Calu3 (cell line): ENCODE measurements around the gene ASXL1. TPM values are rescaled to one million over a fixed set of nuclear protein-coding genes. Genes with fewer than 3 reads are reported as not detected.

Experiments used
- BruUV-seq: library from RNA; stranded (reverse); fragments of 400-500 nt; replicated peaks from 2 replicates; lab custom pipeline; 2021; lab: Mats Ljungman, UMichigan
- CTCF ChIA-PET: fragments of 300-600 bp; sonication (Branson Sonifier 250); formaldehyde crosslinking; loops from one replicate; lab custom pipeline; 2022; ENCODE audit warnings: antibody characterized with exemption; lab: Charles Lee
- DNase-seq: peaks from one replicate; pipeline ENCODE4 v3.0.0; 2022
- H3K27ac Mint-ChIP-seq: one replicate; pipeline ENCODE4 v1.8.0; 2022; ENCODE audit warnings: mixed read lengths; ENCODE audit not compliant: unreplicated experiment
- H3K27me3 Mint-ChIP-seq: one replicate; pipeline ENCODE4 v1.8.0; 2022; ENCODE audit warnings: mixed read lengths; ENCODE audit not compliant: unreplicated experiment
- H3K36me3 Mint-ChIP-seq: one replicate; pipeline ENCODE4 v1.8.0; 2022; ENCODE audit warnings: mild to moderate bottlenecking, moderate library complexity, mixed read lengths; ENCODE audit not compliant: insufficient read depth, unreplicated experiment
- H3K4me1 Mint-ChIP-seq: one replicate; pipeline ENCODE4 v1.8.0; 2022; ENCODE audit warnings: mild to moderate bottlenecking, low read depth, mixed read lengths; ENCODE audit not compliant: unreplicated experiment
- H3K4me3 Mint-ChIP-seq: one replicate; pipeline ENCODE4 v1.8.0; 2022; ENCODE audit warnings: mild to moderate bottlenecking, low read depth, moderate library complexity, mixed read lengths; ENCODE audit not compliant: unreplicated experiment
- H3K9me3 Mint-ChIP-seq: one replicate; pipeline ENCODE4 v1.8.0; 2022; ENCODE audit warnings: low read depth, mixed read lengths; ENCODE audit not compliant: unreplicated experiment
- intact Hi-C: fragments of 100-400 bp; cut with micrococcal nuclease; formaldehyde crosslinking; loops from one replicate; pipeline ENCODE4 v1.10.0; 2022; ENCODE audit not compliant: unreplicated experiment
- total RNA-seq: library from RNA; stranded (reverse); gene quantifications from 2 replicates; pipeline ENCODE4 v1.2.3, GENCODE V29; 2022
- TF ChIP-seq, protein P1 (sequence below): fragments of 200-600 bp; IDR thresholded peaks from one replicate; pipeline ENCODE4 v1.8.0; 2022; ENCODE audit warnings: antibody characterized with exemption; ENCODE audit not compliant: unreplicated experiment

ASXL1 gene
- total RNA-seq, 1 experiment from 2014 or later: 120 TPM

DNA sequence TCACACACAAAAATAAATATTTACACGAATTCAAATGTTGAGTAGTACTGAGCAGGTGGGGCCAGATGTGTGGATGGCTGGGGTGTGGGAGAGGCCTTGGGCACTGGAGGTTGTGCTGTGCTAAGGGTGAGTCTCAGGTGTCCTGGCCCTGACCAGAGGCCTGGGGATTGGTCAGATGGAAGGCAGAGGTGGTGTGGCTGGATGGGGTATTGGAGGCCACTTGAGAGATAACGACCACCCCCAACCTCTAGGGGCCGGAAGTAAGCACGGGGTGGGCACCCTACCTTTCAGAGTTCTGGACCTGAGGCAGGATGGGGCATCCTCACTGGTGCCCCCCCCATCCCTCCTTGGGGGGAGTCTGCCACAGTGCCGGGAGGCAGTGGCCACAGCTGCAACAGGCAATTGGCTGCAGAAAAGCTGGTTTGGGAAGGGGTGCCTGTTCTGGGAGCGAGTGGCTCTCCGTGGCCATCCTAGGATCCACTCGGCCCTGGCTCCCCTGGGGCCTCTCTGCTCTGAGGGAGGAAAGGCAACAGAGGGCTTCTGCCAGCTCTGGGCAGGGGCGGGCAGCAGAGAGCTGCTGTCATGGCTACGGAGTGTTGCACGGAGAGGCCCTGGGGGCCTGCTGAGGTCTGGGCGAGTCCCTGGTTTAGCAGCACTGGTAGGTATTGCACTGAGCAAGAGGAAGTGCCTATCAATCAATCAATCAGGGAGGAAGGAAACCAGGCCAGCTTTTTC, 87.6 kb downstream of the ASXL1 start:
- CTCF ChIA-PET: interaction anchor here (1.1 kb wide), 2 partner anchors 30 to 39 kb away, joined by 3 to 4 read pairs; no protein-coding TSS in a partner anchor
- H3K36me3 Mint-ChIP-seq: peaks cover 79% of the 10 kb centered on the region
- TF ChIP-seq, protein P1, sequence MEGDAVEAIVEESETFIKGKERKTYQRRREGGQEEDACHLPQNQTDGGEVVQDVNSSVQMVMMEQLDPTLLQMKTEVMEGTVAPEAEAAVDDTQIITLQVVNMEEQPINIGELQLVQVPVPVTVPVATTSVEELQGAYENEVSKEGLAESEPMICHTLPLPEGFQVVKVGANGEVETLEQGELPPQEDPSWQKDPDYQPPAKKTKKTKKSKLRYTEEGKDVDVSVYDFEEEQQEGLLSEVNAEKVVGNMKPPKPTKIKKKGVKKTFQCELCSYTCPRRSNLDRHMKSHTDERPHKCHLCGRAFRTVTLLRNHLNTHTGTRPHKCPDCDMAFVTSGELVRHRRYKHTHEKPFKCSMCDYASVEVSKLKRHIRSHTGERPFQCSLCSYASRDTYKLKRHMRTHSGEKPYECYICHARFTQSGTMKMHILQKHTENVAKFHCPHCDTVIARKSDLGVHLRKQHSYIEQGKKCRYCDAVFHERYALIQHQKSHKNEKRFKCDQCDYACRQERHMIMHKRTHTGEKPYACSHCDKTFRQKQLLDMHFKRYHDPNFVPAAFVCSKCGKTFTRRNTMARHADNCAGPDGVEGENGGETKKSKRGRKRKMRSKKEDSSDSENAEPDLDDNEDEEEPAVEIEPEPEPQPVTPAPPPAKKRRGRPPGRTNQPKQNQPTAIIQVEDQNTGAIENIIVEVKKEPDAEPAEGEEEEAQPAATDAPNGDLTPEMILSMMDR: no peak
- intact Hi-C loops: no loop called here
- no peaks in the 10 kb centered on the region for H3K9me3 Mint-ChIP-seq
- DNase-seq: no peak
- no peak overlapping the region for H3K27ac Mint-ChIP-seq
- H3K4me3 Mint-ChIP-seq: no peak overlapping the region
- no peaks in the 10 kb centered on the region for H3K27me3 Mint-ChIP-seq
- H3K4me1 Mint-ChIP-seq: peaks cover 8% of the 10 kb centered on the region
- no TSS peak for BruUV-seq

DNA sequence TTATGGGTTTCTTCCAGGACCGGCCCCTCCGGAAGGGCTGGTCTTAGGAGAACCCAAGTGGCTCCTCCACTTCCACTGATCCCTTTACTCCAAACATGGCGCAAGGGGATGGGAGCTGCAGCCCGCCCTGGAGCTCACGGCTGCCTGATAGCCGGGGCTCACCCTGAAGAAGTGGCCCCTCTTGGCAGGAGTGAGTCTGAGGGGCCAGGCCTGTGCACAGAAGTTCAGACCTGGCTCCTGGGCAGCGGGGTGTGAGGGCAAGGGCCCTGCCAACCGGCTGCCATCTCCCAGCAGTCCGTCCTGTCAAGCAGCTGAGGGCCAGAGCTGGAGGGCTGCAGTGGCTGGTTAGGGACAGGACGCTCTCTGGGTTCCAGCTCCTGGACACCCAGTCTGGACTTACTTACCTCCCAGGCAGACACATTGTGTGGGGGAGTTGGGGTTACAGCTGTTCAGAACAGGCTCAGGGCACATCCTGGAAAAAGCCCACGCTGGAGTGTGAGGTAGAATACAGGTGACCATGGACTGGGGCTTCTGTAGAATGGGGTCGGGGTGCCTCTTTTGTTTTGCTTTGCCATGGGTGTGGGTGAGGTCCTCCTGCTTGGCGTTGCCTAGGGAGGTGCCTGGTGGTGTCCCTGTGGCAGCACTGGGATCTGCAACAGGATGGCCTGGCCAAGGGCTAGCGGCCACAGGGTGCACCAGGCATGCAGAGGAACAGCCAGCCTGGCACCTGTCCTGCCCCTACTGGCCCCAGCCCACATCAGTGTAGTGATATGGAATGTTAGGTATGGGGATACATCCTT, 88.4 kb downstream of the ASXL1 start:
- Mint-ChIP-seq H3K36me3 (peaks cover 79% of the 10 kb centered on the region), H3K27me3 (no peaks in the 10 kb centered on the region), H3K4me3 (no peak overlapping the region), H3K9me3 (no peaks in the 10 kb centered on the region), H3K4me1 (peaks cover 8% of the 10 kb centered on the region), H3K27ac (no peak overlapping the region)
- intact Hi-C loops: no loop called here
- no peak for DNase-seq
- no TSS peak for BruUV-seq
- TF ChIP-seq, protein P1: no peak
- CTCF ChIA-PET: interaction anchor here (1.1 kb wide), 1 partner anchor 29 kb away, joined by 4 read pairs; no protein-coding TSS in a partner anchor

- H3K9me3 Mint-ChIP-seq: no peaks in the 10 kb centered on the region
- peaks cover 7% of the 10 kb centered on the region for H3K4me1 Mint-ChIP-seq
- DNase-seq: no peak
- TSS peak; percentile 23 for BruUV-seq
- peaks cover 83% of the 10 kb centered on the region for H3K36me3 Mint-ChIP-seq
- intact Hi-C loops: no loop called here
- TF ChIP-seq, protein P1: no peak
- H3K27ac Mint-ChIP-seq: no peak overlapping the region
- H3K27me3 Mint-ChIP-seq: no peaks in the 10 kb centered on the region
- H3K4me3 Mint-ChIP-seq: no peak overlapping the region
- CTCF ChIA-PET: no interaction called here
Measured at GRCh38 chr20:32447136-32448027, 89.3 kb downstream of the ASXL1 start.
